ENCODE measurements around the gene MLST8. TPM values are rescaled to one million over a fixed set of nuclear protein-coding genes. Genes with fewer than 3 reads are reported as not detected.
A peak's percentile ranks its signal among the peaks of the same experiment; 100 is the strongest.
"Not testable (repeated sequence)": the region's sequence is repeated elsewhere in the genome, so short reads cannot be mapped to it uniquely, and the experiment has no call there.

MLST8 gene
- total RNA-seq, 2 experiments from 2014 or later = 35.9 to 36.4 TPM

GRCh38 chr16:2235234-2235651, 30.0 kb downstream of the MLST8 start:
- H3K27me3 Mint-ChIP-seq = no peaks in the 10 kb centered on the region
- POLR2A ChIA-PET = no interaction called here
- H3K27ac Mint-ChIP-seq = no peak overlapping the region
- DNase-seq = no peak
- H3K4me1 Mint-ChIP-seq = no peaks in the 10 kb centered on the region
- CTCF ChIA-PET = no interaction called here
- H3K36me3 Mint-ChIP-seq (ENCODE audit: low read depth) = peaks cover 7% of the 10 kb centered on the region
- H3K4me3 Mint-ChIP-seq = no peak overlapping the region
- H3K9me3 Mint-ChIP-seq = no peaks in the 10 kb centered on the region

DNA sequence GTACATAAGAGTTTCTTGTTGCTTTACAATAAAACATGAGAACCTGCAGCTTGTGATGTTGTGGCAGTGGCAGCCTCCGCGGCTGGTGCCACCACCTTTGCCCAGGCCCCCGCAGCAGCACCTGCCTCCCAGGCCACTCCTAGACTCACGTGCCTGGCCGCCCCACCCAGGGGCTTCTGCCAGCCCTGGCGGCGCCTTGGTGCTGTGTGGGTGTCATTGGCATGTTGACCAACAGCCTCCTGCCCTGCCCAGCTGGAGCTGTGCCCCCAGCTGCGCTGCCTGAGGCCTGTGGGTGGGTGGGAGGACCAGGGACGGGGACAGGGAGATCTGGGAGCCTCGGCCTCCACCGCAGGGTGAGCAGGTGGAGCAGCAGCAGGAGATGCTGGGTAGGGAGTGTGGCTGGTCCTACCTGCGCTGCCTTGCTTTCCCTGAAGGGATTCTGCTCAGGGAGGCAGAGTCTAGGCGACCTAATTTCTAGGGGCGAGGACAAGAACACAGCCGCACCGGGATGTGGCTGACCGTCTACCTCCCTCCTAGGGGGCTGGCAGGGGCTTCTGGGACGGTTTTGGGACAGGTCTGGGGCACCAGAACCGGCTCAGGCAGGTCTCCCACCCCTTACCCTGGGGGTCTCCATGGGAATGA, 30.6 kb downstream of the MLST8 start:
- Mint-ChIP-seq H3K27ac (no peak overlapping the region), H3K4me3 (no peak overlapping the region), H3K36me3 (ENCODE audit: low read depth) (peaks cover 7% of the 10 kb centered on the region), H3K27me3 (no peaks in the 10 kb centered on the region), H3K9me3 (no peaks in the 10 kb centered on the region), H3K4me1 (no peaks in the 10 kb centered on the region)
- DNase-seq = no peak
- ChIA-PET POLR2A (no interaction called here), CTCF (interaction anchor here (1.0 to 1.5 kb wide), 2 partner anchors 16 to 19 kb away, joined by 3 to 5 read pairs; partner anchors contain the start of gene ECI1)

DNA sequence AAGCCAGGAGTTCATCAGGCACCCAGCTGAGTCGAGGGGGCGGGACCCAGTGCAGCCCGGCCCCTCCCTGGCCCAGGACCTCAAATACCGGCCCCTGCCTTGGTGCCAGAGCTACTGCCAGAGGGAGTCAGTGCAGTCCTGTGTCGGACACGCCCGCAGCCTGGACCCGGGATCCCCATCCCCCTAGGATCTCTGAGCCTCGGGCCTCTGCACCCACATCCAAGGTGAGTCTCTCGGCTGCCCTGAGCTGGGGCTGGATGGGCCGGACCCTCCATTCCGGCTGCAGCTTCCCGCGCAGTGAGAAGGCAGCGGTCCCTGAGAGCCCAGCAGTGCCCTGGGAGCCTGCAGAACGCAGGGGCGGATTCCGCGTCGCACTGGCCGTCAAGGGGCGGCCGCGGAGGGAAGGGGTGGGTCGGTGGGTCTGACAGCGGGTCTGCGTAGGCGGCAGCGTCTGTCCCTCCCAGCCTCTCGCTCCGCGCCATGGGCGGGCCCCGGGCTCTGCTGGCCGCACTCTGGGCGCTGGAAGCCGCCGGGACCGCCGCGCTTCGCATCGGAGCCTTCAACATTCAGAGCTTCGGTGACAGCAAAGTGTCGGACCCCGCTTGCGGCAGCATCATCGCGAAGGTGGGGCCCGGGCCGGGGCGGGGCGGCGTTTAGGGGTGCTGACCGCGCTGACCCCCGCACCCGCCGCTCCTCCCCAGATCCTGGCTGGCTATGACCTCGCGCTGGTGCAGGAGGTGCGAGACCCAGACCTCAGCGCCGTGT, 31.3 kb downstream of the MLST8 start, which contains the start of gene DNASE1L2:
TSS of gene DNASE1L2 (plus strand) at position 108 of the 765 bp plus-strand sequence. CDS start at position 481, 373 bp downstream.
- H3K4me3 Mint-ChIP-seq = no peak within 1 kb of the TSS
- peaks cover 7% of the 10 kb centered on the region for H3K36me3 Mint-ChIP-seq (ENCODE audit: low read depth)
- DNase-seq = no peak
- no peaks in the 10 kb centered on the region for H3K4me1 Mint-ChIP-seq
- no peaks in the 10 kb centered on the region for H3K9me3 Mint-ChIP-seq
- ChIA-PET POLR2A (no interaction called here), CTCF (interaction anchor here (1.0 to 1.5 kb wide), 2 partner anchors 15 to 19 kb away, joined by 3 to 5 read pairs; partner anchors contain the start of gene ECI1)
- no peak within 1 kb of the TSS for H3K27ac Mint-ChIP-seq
- H3K27me3 Mint-ChIP-seq = no peaks in the 10 kb centered on the region

DNA sequence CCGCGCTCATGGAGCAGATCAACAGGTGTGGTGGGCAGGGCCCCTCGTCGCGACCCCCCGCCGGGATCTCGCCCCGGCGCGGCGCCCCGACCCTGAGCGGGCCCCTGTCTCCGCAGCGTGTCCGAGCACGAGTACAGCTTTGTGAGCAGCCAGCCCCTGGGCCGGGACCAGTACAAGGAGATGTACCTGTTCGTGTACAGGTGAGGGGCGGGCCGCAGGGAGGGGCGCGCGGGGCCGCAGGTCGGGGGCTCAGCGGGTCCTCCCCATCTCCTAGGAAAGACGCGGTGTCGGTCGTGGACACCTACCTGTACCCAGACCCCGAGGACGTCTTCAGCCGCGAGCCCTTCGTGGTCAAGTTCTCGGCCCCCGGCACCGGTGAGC, 31.8 kb downstream of the MLST8 start:
- Mint-ChIP-seq H3K36me3 (ENCODE audit: low read depth) (peaks cover 7% of the 10 kb centered on the region), H3K4me1 (no peaks in the 10 kb centered on the region), H3K9me3 (no peaks in the 10 kb centered on the region), H3K4me3 (no peak overlapping the region), H3K27ac (no peak overlapping the region), H3K27me3 (no peaks in the 10 kb centered on the region)
- ChIA-PET CTCF (interaction anchor here (1.5 kb wide), 1 partner anchor 15 kb away, joined by 5 read pairs; the partner anchor contains the start of gene ECI1), POLR2A (no interaction called here)
- no peak for DNase-seq

- ChIA-PET CTCF (no interaction called here), POLR2A (no interaction called here)
- H3K27ac Mint-ChIP-seq = no peak overlapping the region
- DNase-seq = no peak
- no peaks in the 10 kb centered on the region for H3K9me3 Mint-ChIP-seq
- H3K4me1 Mint-ChIP-seq = peaks cover 3% of the 10 kb centered on the region
- H3K36me3 Mint-ChIP-seq (ENCODE audit: low read depth) = peaks cover 11% of the 10 kb centered on the region
- no peaks in the 10 kb centered on the region for H3K27me3 Mint-ChIP-seq
- H3K4me3 Mint-ChIP-seq = no peak overlapping the region
These were observed 32.4 kb downstream of the MLST8 start for GRCh38 chr16:2237493-2238149.

GRCh38 chr16:2238150-2238837, 33.0 kb downstream of the MLST8 start:
- ChIA-PET CTCF (interaction anchor here (1.2 to 1.3 kb wide), 2 partner anchors 8 to 13 kb away, joined by 3 to 5 read pairs; partner anchors contain the start of gene ECI1), POLR2A (no interaction called here)
- Mint-ChIP-seq H3K4me3 (no peak overlapping the region), H3K9me3 (no peaks in the 10 kb centered on the region), H3K27me3 (no peaks in the 10 kb centered on the region), H3K36me3 (ENCODE audit: low read depth) (peaks cover 11% of the 10 kb centered on the region), H3K4me1 (peaks cover 3% of the 10 kb centered on the region), H3K27ac (no peak overlapping the region)
- no peak for DNase-seq

DNA sequence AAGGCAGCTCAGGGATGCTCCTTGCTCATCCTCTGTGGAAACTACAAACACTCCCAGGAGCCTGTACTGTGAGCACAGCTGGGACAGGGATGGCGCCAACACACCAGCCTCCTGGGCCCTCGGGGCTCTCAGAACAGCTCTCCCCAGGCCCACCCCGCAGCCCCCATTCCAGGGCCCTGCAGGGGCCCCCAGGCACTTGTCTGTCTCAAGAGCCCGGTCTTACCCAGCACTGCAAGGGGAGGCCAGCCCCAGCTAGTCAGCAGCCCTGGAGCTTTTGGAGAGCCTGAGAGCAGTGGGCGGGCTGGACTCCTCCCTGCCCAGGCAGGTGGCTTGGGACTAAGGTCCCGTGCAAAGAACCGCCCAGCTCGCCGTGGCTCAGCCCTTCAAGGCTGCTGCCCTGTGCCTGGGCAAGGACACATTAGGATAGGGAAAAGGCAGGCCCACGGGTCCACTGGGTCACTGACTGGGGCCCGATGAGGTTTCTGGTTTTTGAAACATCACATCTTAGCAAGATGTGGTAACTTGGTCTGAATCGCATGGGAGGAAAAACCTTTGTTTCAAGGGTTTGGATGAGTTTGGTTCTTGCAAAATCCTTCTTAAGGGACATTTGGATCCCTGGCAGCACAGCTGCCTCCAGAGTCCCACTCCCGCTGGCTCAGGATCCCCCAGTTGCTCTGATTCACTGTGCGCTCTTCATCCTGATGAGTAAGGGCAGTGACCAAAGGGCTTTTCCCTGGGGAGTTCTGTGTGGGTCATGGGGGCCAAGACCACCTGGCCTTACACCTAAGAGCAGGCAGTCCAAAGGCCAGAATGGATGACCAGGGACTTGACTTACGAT, 33.8 kb downstream of the MLST8 start:
- Mint-ChIP-seq H3K27me3 (no peaks in the 10 kb centered on the region), H3K4me3 (no peak overlapping the region), H3K27ac (no peak overlapping the region), H3K36me3 (ENCODE audit: low read depth) (peaks cover 14% of the 10 kb centered on the region), H3K4me1 (peaks cover 3% of the 10 kb centered on the region), H3K9me3 (no peaks in the 10 kb centered on the region)
- ChIA-PET CTCF (interaction anchor here (1.2 to 1.3 kb wide), 2 partner anchors 9 to 12 kb away, joined by 3 to 5 read pairs; partner anchors contain the start of gene ECI1), POLR2A (no interaction called here)
- no peak for DNase-seq

DNA sequence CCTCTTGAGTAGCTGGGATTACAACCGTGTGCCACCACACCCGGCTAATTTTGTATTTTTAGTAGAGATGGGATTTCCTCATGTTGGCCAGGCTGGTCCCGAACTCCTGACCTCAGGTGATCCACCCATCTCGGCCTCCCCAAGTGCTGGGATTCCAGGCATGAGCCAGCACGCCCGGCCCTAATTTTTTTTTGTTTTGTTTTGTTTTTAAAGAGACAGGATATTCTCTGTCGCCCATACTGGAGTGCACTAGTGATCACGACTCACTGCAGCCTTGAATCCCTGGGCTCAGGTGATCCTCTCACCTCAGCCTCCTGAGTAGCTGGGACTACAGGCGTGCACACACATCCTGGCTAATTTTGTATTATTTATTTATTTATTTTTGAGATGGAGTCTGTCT, 35.1 kb downstream of the MLST8 start:
- peaks cover 14% of the 10 kb centered on the region for H3K36me3 Mint-ChIP-seq (ENCODE audit: low read depth)
- H3K9me3 Mint-ChIP-seq, POLR2A ChIA-PET, H3K27me3 Mint-ChIP-seq, H3K4me3 Mint-ChIP-seq, H3K4me1 Mint-ChIP-seq, H3K27ac Mint-ChIP-seq, DNase-seq: not testable (repeated sequence)
- CTCF ChIA-PET = interaction anchor here (0.6 kb wide), 1 partner anchor 947 kb away, joined by 4 read pairs; no protein-coding TSS in a partner anchor

- CTCF ChIA-PET = interaction anchor here (1.6 kb wide), 1 partner anchor 9 kb away, joined by 6 read pairs; the partner anchor contains the start of gene ECI1
- Mint-ChIP-seq H3K27me3 (no peaks in the 10 kb centered on the region), H3K4me1 (peaks cover 3% of the 10 kb centered on the region), H3K9me3 (no peaks in the 10 kb centered on the region), H3K36me3 (ENCODE audit: low read depth) (peaks cover 10% of the 10 kb centered on the region), H3K27ac (peak overlapping the region; percentile 31), H3K4me3 (no peak overlapping the region)
- POLR2A ChIA-PET = no interaction called here
- no peak for DNase-seq
These were observed 37.3 kb downstream of the MLST8 start for GRCh38 chr16:2242598-2242997.

- CTCF ChIA-PET = interaction anchor here (1.6 kb wide), 1 partner anchor 9 kb away, joined by 6 read pairs; the partner anchor contains the start of gene ECI1
These were observed 37.8 kb downstream of the MLST8 start for GRCh38 chr16:2243031-2243528.

GRCh38 chr16:2243781-2244180, 38.5 kb downstream of the MLST8 start:
- POLR2A ChIA-PET = no interaction called here

More at GRCh38 chr16:2243031-2243528, 37.8 kb downstream of the MLST8 start:
- no peaks in the 10 kb centered on the region for H3K9me3 Mint-ChIP-seq
- no peak overlapping the region for H3K4me3 Mint-ChIP-seq
- DNase-seq = no peak
- peaks cover 10% of the 10 kb centered on the region for H3K36me3 Mint-ChIP-seq (ENCODE audit: low read depth)
- peaks cover 3% of the 10 kb centered on the region for H3K4me1 Mint-ChIP-seq
- no peaks in the 10 kb centered on the region for H3K27me3 Mint-ChIP-seq
- no peak overlapping the region for H3K27ac Mint-ChIP-seq
- POLR2A ChIA-PET = no interaction called here

DNA sequence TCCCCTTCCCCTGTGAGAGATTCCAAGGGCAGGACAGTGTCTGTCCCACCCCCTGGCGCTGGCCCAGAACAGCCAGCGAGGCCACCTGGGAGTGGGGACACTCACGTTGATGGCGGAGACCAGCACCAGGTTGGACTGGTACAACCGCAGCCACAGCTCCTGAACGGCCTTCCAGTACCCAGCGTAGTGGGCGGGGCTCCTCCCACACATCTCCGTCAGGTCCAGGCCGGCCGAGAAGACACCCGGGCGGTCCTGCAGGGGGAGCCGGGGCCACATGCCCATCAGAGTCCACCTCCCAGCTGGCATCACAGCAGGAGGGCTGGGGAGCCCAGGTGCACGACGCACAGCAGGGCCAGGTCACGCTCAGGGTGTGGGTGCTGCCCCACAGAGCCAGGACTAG, 39.0 kb downstream of the MLST8 start:
- Mint-ChIP-seq H3K27ac (no peak overlapping the region), H3K4me1 (peaks cover 3% of the 10 kb centered on the region), H3K4me3 (no peak overlapping the region), H3K27me3 (no peaks in the 10 kb centered on the region), H3K9me3 (no peaks in the 10 kb centered on the region), H3K36me3 (ENCODE audit: low read depth) (peaks cover 10% of the 10 kb centered on the region)
- POLR2A ChIA-PET = no interaction called here
- no peak for DNase-seq
- CTCF ChIA-PET = no interaction called here

More at GRCh38 chr16:2243781-2244180, 38.5 kb downstream of the MLST8 start:
- Mint-ChIP-seq H3K27ac (no peak overlapping the region), H3K4me3 (no peak overlapping the region), H3K36me3 (ENCODE audit: low read depth) (peaks cover 10% of the 10 kb centered on the region), H3K4me1 (peaks cover 3% of the 10 kb centered on the region), H3K27me3 (no peaks in the 10 kb centered on the region), H3K9me3 (no peaks in the 10 kb centered on the region)
- CTCF ChIA-PET = no interaction called here
- DNase-seq = no peak
